ENCODE measurements around the gene FUS.
"Not testable (repeated sequence)": the region's sequence is repeated elsewhere in the genome, so short reads cannot be mapped to it uniquely, and the experiment has no call there.

FUS gene

DNA sequence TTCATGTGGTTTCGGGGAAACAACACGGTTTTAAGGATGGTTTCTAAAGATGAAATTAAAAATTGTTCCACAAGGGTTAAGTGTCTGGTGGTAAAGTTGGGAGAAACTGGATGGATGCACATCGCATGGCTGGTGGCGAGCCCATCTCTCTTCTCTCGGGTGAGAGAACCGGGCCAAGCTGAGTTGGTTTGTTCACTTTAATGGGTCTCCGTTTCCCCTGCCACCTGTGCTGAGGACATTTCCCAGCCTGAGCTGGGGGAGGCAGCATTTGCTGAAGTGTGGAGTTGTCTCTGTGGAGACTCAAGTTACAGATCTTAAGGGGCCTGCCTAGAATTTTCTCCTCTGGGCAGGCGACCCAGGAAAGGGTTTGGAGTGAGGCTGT, 7.9 kb downstream of the FUS start:
- no peak for DNase-seq

DNA sequence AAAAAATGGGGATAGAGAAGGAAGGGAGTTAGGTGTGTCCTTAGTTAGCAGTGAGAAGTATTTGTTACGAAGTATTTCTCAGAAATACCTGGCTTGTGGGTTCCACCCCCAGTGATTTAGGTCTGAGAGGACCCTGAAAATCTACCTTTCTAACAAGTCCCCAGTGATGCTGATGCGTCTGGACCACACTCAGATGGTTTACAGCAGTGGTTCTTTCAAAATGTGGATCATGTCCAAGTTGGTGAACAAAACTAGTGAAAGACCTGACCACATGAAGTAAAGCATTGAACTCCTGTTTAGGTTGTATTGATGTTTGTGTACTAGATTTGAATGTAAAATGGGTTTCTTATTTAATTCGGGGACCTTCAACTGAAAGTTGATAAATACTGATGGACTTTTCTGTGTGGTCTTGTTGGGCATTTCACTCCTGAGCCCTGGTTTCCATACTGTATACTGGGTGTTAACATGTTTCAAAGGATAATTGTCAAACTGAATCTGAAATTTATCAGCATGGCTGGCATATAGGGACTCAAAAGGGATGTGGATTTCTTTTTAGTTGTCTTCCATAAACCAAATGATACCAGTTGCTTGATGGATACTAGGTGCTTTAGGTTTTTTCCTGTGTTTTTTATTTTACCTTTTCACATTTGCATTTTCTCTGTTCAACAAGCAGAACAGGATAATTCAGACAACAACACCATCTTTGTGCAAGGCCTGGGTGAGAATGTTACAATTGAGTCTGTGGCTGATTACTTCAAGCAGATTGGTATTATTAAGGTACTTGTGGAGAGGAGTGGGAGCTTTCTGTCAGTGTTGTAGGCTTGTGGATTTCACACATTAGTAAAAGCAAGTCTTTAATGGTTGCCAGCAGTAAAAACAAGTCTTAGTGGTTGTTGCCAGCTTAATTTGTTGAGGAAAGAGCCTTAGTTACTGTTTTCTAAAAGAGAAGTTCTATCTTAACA, 8.8 kb downstream of the FUS start:
- DNase-seq, result no peak

DNA sequence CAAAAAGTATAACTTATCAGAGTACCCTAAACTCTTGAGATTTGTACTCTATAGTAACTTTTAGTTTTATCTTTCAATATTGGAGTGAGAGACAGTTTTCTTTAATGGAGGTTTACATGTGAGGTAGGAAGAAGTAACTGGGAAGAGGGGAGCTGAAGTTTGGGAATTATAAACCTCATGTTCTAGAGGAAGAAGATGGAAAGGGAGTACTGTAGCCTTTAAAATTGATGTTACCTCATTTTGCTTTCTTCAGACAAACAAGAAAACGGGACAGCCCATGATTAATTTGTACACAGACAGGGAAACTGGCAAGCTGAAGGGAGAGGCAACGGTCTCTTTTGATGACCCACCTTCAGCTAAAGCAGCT, 9.5 kb downstream of the FUS start:
- DNase-seq, result no peak

DNA sequence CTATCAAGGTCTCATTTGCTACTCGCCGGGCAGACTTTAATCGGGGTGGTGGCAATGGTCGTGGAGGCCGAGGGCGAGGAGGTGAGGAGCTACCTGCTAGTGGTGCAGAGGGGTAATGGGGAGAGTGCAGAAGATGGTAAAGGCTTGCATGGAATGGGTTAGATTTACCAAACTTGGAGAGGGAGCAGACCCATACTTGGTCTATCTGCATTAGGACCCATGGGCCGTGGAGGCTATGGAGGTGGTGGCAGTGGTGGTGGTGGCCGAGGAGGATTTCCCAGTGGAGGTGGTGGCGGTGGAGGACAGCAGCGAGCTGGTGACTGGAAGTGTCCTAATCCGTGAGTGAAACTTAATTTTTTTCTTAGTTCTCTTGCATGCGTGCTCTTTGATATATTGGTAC, 10.1 kb downstream of the FUS start:
- DNase-seq, result no peak

DNA sequence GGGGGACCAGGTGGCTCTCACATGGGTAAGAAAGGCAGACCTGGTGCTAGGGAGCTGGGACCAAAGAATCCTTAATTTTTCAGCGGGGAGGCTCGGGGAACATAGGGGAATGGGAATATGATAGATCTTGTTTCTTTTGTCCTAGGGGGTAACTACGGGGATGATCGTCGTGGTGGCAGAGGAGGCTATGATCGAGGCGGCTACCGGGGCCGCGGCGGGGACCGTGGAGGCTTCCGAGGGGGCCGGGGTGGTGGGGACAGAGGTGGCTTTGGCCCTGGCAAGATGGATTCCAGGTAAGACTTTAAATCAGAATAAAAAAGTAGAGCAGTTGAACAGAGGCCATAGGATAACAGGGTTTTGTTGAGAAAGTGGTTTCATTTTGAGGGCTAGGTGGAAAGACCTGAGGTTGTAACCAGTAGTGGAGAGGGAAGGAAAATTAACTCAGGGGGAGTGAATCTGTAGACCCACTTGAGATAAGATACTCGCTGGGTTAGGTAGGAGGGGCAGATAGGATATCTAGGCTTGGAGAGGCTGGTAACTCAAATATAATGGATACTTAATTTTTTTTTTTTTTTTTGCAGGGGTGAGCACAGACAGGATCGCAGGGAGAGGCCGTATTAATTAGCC, 11.0 kb downstream of the FUS start:
- DNase-seq, result no peak

DNA sequence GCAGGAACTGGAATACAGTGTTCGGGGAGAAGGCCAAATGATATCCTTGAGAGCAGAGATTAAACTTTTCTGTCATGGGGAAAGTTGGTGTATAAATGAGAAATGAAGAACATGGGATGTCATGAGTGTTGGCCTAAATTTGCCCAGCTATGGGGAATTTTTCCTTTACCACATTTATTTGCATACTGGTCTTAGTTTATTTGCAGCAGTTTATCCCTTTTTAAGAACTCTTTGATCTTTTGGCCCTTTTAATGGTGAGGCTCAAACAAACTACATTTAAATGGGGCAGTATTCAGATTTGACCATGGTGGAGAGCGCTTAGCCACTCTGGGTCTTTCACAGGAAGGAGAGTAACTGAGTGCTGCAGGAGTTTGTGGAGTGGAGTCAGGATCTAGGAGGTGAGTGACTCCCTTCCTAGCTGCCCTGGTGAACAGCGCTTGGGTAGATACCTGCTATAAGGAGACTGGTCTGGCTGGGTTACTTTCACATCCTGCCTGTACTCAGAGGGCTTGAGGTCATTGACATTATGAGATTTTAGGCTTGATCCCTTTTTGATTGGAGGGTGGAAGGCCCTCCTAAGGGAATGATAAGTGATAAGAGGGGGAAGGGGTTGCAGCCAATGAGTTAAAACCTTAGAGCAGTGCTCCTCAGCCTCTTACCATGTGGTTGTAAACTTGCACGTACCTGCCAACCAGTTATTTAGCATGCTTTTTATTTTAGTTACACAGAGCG, 11.9 kb downstream of the FUS start:
- no peak for DNase-seq

DNA sequence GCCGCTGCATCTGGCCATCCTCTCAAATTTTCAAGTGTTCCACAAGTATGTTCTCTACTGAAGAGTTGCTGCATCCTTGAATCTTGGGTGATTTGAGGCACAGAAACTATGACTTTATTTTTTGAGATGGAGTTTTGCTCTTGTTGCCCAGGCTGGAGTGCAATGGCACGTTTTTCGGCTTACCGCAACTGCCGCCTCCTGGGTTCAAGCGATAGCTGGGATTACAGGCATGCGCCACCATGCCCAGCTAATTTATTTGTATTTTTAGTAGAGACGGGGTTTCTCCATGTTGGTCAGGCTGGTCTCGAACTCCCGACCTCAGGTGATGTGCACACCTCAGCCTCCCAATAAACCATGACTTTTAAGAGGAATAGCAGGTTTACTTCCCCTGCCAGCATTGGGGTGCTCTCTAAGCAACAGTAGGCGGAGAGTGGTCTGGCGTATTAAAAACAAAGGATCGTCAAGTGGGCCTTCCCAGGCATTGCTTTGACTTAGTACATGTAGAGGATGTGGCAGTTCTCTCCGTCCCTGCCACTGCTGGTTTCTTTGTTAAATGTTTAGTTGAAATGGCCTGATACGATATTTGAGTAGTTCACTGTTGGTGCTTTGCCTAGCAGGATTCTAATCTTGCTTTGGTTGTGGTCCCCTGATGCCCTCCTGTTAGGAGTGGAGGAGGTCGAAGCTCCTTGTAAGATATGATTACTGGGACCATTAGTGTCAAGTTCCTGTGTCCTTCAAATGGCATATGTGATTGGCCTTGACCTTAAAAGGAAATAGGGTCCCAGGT, 13.1 kb downstream of the FUS start:
- DNase-seq, result no peak

DNA sequence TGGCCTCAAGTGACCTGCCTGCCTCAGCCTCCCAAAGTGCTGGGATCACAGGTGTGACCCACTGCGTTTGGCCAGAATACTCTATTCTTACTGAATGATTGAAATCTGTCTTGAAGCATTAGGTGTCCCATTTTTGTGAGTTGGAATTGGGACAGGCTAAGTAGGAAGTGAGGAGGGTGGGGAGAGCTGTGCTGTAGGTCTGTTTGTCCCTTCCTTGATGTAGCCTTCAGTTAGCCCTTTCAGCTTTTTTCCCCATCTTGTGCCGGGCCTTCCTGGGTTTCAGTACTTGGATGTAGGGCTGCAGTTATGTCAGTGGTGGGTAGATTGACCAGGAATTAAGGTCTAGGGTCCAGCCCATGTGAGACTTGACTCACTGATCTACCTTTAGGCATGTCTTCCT, 13.9 kb downstream of the FUS start:
- no peak for DNase-seq

DNA sequence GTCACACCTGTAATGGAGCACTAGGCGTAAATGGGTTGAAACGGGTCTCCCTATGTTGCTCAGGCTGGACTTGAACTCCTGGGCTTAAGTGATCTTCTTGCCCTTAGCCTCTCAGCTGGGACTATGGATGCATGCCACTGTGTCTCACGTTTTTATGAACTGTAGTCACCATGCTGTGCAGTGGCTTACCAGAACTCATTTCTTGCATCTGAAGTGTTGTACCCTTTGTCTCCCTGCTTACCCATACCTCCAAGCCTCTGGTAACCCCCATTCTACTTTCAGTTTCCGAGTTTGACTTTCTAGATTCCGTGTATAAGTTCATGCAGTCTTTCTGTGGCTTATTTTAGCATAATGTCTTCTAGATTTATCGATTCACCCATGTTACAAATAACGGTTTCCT, 15.0 kb downstream of the FUS start:
- no peak for DNase-seq

DNA sequence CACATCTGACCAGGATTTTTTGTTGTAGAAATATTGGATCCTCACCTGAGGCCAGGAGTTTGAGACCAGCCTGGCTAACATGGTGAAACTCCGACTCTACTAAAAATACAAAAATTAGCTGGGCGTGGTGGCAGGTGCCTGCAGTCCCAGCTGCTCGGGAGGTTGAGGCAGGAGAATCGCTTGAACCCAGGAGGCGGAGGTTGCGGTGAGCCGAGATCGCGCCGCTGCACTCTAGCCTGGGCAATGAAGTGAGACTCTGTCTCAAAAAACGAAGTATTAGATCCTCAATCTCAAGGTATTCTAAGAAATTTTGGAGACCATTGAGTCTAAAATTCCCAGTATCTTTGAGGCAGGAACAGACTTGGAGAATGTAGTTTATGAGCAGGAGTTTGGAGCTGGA, 15.9 kb downstream of the FUS start:
- DNase-seq, result not testable (repeated sequence)

DNA sequence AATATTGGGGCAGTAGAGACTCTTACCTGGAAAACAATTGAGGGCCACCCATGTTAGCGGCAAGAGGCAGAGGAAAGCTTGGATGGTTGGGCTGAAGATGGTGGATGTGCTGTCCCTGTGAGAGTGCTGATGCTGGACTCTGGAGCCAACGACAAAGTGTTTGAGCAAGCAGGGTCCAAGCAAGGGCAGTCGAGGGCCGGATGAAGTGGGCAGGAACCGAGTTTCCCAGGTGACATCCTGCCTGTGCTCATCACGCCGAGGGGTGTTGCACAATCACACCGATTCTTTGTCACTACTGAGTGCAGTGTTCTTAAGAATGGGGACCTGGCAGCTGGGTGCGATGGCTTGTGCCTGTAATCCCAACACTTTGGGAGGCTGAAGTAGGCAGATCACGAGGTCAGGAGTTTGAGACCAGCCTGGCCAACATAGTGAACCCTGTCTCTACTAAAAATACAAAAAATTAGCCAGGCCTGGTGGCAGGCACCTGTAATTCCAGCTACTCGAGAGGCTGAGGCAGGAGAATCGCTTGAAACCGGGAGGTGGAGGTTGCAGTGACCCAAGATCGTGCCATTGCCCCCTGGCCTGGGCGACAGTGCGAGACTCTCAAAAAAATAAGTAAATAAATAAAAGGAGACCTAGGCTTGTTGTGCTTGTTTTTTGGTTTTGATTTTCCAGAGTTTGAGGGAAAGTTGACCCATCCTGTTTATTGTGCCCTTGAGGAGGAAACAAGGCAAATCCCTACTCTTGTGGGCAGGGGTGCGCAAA, 16.6 kb downstream of the FUS start:
- DNase-seq, result no peak

DNA sequence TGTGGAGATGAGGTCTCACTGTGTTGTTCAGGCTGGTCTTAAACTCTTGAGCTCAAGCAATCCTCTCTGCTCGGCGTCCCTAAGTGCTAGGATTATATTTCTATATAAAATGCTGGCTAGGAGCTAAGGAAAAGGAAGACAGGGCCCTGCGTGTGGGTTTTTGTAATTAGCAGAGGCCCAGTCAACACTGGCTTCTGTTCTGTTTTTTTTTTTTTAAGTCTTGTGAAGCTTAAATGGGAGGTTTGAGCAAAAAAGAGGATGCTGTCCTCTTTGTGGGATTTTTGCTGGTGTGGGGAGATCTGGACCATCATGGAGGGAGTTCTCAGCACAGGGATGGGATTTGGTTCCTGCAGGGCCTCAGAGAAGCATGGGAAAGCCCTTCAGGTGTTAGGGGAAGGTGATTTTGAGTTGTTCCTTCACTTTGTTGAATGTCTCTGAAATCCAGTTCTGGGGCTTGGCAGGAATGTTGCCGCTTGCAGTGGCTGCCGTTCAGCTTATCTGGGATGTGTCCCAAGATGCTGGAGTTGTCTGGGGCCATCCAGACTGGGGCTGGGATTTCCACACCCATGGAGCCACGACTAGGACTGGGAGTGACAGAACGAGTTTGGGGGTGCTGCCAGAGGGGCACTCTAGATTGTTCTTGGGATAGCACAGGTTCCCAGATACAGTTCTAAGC, 18.4 kb downstream of the FUS start:
- no peak for DNase-seq

DNA sequence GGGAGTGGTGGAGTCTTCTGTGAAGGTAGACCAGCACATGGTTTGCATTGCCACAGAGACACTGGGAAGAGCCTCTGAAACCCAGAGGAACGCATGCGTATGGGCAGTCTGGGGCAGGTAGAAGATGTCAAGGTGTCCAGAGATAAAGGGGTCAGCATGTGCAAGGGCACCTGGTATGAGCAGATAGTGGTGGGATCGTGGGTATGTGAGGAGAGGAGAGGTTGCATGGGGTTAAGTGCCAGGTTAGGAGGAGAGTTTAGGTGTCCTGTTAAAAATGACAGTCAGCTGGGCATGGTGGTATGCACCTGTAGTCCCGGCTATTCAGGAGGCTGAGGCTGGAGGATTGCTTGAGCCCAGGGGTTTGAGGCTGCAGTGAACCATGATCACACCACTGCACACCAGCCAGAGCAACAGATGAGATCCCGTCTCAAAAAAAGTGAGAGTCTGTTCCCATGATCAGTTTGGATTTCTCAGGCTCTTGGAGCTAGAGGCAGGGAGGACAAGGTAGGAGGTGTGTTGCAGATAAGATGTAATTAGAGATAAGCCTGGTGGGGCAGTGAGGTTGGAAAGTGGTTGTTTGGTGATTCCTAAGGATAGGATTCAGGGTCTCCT, 19.6 kb downstream of the FUS start:
- no peak for DNase-seq

DNA sequence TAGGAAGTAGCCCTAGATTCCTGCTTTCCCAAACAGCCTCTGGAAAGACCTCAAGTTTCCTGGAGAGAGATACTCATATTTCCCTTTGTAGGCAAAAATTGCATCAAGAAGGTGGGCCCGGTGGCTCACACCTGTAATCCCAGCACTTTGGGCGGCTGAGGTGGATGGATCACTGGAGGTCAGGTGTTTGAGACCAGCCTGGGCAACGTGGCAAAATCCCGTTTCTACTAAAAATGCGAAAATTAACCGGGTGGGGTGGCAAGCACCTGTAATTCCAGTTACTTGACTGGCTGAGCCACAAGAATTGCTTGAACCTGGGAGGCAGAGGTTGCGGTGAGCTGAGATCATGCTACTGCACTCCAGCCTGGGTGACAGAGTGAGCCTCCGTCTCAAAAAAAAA, 20.2 kb downstream of the FUS start:
- not testable (repeated sequence) for DNase-seq

DNA sequence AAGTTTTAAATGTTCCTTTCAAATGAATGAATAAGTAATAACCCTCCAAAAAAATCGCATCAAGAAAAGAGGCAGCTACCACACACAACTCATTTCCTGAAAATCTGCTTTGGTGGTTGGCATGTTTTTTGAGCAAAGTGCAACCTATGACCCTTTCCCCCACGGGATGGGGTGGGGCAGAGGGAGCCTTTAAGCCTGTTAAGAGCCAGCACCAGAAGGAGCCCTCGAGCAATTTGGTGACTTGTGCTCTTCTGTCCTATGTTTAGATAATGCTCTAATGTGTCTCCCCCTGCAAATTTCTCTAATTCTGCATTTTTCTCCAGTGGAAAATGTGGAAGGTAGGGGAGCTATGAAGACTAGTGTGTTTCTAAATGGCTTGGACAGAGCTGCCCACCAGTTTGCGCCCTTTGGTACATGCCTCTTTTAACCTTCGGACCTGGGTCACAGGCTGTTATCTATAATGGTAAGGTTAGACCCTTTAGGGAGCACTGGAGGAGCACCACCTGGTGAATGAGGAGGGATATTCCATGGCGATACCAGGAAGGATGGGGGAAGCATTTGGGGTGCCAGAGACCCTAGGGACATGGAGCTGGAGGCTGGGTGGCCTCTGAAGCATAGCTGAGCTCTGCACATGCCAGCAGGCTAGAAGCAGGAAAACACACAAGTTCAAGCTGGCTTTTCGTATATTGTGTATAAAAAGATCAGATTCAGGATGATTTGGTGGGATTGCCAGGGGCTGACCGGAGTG, 21.1 kb downstream of the FUS start:
- DNase-seq, result no peak

DNA sequence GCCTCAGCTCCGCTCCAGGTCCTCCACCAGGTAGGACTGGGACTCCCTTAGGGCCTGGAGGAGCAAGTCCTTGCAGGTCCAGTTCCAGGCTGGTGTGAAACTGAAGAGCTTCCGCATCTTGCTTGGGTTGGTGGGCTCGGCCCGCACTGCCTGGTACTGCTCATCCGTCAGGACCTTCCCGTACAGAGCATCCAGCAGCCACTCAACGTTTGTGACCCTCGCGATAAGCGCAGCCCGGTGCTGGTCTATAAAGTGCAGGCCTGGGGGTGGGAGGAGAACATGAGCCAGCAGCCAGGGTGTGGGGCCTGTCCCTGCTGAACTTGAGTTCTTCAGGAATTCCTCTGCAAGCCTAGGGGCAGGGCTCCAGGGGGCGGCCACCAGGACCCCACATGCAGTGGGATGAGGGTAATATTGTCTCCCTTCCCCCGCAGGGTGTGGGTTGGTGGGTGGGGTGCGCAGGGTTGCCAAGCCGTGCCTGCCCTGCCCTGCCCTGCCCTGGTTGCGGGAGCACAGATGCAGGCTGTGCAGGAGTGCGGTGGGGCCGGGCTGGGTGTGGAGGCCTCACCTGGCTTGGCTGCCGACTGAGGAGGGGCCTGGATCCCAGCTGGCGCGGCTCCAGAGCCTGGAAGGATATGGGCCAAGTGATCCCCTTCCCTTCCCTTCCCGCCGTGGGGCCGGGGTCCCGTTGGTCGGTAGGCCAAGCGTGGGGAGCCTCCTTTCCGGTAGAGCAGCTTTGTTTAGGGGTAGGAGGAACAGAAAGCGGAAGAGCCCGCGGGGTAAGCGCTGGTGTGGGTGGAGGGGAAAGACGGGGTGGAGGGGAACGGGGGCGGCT, 21.9 kb downstream of the FUS start:
- no peak for DNase-seq

DNA sequence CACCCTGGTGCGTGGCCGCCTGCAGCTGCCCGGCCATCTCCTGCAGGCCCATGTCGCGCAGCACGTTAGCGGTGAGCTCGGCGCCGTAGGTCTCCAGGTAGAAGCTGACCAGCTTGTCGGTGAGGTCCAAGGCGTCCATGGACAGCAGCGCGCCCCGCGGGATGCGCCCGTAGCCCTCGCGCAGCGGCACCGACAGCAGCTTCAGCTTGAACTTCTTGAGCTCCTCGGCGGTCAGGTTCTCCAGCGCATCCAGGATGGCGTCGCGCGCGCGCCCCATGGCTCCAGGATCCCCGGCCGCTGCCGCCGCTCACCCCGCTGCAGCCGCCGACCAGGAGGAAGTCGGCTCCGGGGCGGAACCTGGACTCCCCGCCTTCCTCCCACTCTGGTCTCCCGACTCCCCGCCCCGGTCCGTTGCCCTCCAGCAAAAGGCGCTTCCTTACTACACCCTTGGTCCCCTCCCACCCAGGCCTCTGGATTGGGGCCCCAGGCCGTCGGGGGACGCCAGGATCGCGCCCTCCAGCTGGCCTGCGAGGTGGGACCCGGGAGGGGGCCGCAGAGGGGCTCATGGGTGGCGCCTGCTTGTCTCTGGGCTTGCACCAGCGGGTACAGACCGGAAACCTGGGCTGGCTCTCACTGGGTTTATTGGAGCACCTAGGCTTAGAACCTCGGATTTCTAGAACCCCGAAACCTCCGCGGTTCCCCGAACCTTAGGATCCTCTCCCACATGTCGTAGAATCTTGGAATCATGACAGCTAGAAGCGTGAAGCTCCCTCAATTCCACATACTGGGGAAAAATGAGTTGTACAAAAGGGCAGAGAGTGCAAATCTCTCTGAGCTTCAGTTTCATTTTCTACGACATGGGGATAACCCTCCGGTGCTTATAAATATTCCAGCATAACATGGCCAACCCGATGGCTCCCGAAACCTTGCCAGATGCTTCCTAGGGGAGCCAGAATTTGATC, 22.8 kb downstream of the FUS start, which contains the start of gene PYCARD:
Gene PYCARD (minus strand): TSS at position 347 of the 962 bp plus-strand sequence. CDS start 70 bp downstream, at position 277.
- no peak for DNase-seq

Data from T1000 (cell line).